ENCODE measurements around the gene LSM10.
A peak's percentile ranks its signal among the peaks of the same experiment; 100 is the strongest.

The LSM10 gene

GRCh38 chr1:36408479-36408878 lies 10.8 kb upstream of the LSM10 start:
- DNase-seq (ENCODE audit: low read depth in 2 of 2) = no peak

- no peak for DNase-seq (ENCODE audit: low read depth in 2 of 2)
Observed at GRCh38 chr1:36406440-36406839, 8.7 kb upstream of the LSM10 start.

DNA sequence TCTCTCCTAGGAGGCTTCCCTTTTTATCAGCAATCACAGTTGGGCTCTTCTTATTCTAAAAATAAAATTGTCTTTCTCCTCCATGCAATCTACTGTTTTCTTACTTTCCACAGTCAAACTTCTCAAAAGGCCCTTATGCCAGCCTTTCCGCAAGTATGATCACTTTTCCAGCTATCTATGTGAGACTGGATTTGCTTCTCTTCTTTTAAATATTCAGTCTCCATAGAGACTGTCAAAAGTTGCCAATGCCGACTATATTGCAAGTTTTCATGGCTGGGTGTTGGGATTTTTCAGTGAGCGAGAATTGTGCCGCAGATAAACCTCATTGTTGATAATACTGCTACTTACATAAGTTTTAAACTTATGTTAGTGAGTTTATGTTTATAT lies 4.8 kb upstream of the LSM10 start:
- DNase-seq (ENCODE audit: low read depth in 2 of 2) = no peak

- DNase-seq (ENCODE audit: low read depth in 2 of 2) = no peak
Observed at GRCh38 chr1:36401602-36402503, 4.1 kb upstream of the LSM10 start.

- peak; percentile 38 to 54 for DNase-seq (ENCODE audit: low read depth in 2 of 2)
Observed at GRCh38 chr1:36400825-36401601, 3.3 kb upstream of the LSM10 start.

GRCh38 chr1:36400514-36400824 lies 2.8 kb upstream of the LSM10 start:
- DNase-seq (ENCODE audit: low read depth in 2 of 2) = no peak

DNA sequence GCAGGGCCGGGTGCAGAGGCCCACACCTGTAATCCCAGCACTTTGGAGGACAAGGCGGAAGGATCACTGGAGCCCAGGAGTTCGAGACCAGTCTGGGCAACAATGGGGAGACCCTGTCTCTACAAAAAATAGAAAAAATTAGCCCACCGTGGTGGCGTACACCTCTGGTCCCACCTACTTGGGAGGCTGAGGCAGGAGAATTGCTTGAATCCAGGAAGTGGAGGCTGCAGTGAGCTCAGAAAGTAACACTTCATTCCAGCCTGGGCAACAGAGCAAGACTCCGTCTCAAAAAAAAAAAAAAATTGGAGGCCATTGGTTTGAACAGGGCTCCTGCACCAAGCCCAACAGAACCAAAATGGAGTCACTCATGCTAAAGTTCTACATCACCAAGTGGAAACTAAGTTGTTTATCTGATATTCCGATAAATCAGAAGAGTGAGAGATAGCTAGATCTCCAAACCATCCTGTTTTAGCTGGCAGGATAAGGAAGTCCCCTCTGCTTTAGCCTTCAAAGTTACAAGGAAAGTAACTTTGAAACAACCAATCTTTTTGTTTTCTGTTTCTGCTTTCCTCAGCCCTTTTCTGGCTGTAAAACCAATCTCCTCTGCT lies 766 bp upstream of the LSM10 start:
- no peak for DNase-seq (ENCODE audit: low read depth in 2 of 2)

GRCh38 chr1:36397083-36397377 lies 678 bp downstream of the LSM10 start:
- DNase-seq (ENCODE audit: low read depth in 2 of 2) = no peak

DNA sequence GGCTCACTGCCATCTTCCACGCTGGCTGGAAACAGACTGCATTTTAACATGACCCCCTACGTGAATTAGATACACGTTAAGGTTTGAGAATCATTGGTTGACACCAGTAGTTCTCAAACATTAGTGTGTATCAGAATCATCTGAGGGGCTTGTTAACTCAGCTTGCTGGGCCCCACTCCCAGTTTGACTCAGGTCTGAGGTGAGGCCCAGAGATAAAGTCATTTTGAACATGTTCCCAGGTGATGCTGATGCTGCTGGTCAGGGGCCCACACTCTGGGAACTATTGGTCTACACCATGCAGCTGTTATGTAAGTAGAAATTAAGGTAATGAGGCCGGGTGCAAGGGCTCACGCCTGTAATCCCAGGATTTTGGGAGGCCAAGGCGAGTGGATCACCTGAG lies 1.3 kb downstream of the LSM10 start:
- DNase-seq (ENCODE audit: low read depth in 2 of 2) = no peak

GRCh38 chr1:36393686-36394085 lies 4.0 kb downstream of the LSM10 start:
- no peak for DNase-seq (ENCODE audit: low read depth in 2 of 2)

DNA sequence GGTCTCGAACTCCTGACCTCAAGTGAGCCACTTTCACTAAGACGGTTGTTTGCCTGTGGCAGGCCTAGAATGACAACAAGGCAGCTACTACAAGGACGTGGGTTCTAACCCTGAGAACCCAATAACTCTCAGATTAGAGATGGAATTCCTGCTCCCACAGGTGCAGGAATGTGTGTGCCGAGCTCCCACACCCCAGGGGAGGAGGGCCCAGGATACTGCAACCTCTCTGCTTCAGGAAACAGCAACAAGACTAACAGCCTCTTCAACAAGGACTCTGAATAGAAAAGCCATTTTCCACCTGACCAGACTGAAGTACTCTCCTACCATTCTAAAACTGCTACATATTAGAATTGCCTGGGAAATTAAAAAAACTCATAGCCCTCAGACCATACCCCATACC lies 4.9 kb downstream of the LSM10 start:
- no peak for DNase-seq (ENCODE audit: low read depth in 2 of 2)

DNA sequence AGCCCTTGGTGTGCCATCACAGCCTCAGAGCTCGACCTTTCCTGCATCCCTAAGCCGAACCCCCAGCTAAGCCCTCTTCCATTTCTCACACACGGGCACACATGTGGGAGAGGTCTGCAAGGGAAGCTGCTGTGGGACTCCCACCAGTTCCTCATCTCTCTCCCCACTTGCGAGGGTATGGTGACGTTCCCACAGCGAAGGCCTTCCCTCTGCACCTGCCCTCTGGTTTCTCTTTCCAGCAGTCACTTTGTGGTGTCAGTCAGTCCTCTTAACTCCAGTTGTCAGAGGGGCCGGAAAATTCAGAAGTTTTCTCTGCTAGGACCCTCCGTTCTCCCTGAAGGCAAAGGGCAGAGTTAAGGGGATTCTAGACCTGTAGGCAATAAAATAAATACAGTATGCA lies 6.4 kb downstream of the LSM10 start:
- no peak for DNase-seq (ENCODE audit: low read depth in 2 of 2)

GRCh38 chr1:36390411-36390810 lies 7.3 kb downstream of the LSM10 start:
- DNase-seq (ENCODE audit: low read depth in 2 of 2) = no peak

- DNase-seq (ENCODE audit: low read depth in 2 of 2) = no peak
Observed at GRCh38 chr1:36389999-36390398, 7.7 kb downstream of the LSM10 start.

GRCh38 chr1:36389261-36389660 lies 8.4 kb downstream of the LSM10 start:
- DNase-seq (ENCODE audit: low read depth in 2 of 2) = no peak

- DNase-seq (ENCODE audit: low read depth in 2 of 2) = no peak
Observed at GRCh38 chr1:36387141-36387949, 10.4 kb downstream of the LSM10 start.

DNA sequence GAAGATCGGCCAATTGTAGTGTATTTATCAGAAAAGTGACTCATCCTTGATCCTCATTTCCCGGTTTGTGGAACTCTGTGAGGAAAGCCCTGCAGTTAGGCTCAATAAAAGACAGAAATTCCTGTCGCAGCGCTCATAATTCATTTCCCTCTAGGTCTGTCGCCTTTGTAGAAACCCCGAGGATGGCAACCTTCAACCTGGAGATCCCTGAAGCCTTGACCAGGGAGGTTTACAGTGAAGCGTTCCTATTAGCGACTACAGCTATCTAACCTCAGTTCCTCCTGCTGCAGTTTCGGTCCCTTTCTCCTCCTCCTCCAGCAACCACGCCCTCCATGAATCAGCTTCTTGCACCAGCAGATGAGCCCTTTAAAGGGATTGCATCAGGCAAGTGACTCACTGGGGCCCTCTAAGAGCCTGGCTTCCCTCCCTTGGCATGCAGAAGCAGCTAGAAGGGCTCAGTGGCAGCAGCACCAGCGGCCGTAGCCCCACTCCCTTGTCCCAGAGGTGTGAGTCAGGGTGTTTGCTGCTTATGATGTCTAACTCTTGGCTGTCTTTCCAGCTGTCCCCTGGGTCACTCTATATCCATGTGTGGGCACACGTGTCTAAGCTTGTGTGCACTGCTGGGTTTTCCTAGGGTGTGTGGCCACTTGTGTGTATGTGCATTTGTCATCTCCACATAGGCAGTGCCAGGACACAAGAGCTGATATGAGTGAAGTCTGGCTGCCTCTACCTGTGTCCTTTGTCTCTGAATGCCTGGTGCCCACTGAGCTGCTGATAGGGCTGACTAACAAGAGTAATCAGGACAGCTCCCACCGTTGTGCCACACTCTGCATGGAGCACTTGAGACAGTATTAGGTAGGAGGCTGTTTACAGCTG lies 11.2 kb downstream of the LSM10 start:
- peak; percentile 88 to 94 for DNase-seq (ENCODE audit: low read depth in 2 of 2)

GRCh38 chr1:36385410-36386264 lies 12.1 kb downstream of the LSM10 start, which contains the start of gene STK40:
STK40 (minus strand) TSS chr1:36385924; CDS start chr1:36361332, 24,592 bp downstream.
- DNase-seq (ENCODE audit: low read depth in 2 of 2) = peak; percentile 98

GRCh38 chr1:36384542-36385409 lies 12.9 kb downstream of the LSM10 start:
- DNase-seq (ENCODE audit: low read depth in 2 of 2) = no peak
